ENCODE results near the gene EOGT.

EOGT gene

DNA sequence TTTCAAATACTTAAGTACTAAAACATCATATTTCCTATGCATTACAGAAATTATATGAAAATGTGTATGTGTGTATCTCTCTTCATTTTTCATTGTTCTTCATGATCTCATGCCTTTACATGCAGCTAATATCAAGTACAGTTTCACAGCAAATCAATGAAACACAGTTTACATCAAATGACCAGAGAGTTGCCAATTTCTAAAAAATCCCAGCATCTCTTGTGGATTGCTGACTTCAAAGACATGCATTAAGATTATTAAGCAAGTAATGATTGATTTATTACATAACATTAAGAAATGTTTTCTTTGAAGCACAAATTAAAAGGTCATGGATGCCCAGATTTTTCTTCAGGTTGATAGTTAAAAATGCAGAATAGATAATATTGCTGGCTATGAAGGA is 50.1 kb downstream of the EOGT start:
- DNase-seq (ENCODE audit: low read depth in 2 of 2) = no peak

- DNase-seq (ENCODE audit: low read depth in 2 of 2) = no peak
These were observed 54.6 kb downstream of the EOGT start for GRCh38 chr3:68958932-68959331.

DNA sequence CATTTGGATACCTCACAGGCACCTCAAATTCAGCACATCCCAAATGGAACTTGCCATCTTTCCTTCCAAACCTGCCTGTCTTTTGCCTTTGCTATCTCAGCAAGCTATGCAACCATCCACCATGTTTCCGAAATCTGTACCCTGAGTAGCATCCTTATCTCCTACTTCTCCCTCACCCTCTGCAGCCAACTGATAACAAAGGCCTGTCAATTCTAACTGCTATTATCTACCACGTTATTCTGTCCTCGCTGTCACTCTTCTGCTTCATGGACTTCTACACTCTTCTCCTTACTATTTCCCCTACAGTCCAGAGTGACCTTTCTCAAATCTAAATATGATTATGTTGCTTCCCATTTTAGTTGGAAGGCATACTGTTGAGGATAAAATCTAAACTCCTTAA is 55.6 kb downstream of the EOGT start:
- DNase-seq (ENCODE audit: low read depth in 2 of 2) = no peak

DNA sequence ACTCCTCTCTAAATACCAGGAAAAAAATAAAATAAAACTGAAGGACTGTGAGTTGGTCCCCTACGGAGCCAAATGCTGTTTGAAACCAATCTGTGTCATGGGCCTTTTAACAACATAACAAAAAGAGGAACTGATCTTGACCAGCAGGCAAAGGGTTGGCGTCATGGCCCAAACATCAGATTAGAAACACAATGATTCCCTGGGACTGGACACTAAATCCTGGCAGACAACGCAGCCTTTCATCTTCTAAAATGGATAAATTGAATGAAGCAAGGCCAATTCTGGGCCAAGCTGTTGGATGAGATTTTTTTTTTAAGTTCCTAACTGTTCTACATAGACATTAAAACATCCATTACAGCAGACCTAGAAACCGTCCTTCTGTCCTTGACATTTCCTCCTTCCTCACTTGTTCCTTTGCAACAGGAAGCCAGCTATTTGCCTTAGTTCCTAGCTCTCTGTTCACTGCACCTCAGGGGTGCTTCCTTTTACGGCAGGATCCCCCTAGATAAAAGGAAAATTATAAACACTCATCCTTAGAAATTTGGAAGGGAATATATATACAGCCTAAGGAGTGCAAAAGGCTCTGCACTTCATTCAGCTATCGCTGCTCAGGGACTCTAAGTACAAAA is 59.6 kb downstream of the EOGT start:
- DNase-seq (ENCODE audit: low read depth in 2 of 2) = no peak

DNA sequence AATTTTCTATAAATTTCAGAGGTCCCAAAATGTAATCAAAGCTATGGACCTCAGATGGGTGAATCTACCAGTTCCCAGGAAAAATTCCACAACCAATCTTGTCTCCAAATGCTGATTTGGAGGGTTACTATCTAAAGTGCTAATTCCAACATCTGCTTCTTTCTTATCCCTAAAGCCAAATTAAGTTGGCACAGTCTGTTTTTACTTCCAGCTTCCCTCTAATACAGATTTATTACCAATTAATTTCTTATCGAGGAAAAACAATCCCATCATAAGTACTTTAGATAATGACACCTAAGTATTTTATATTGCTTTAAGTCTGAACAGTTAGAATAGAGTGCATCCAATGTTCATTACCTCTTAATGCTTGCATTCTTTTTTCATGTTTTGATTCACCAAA is 68.3 kb downstream of the EOGT start:
- no peak for DNase-seq (ENCODE audit: low read depth in 2 of 2)

DNA sequence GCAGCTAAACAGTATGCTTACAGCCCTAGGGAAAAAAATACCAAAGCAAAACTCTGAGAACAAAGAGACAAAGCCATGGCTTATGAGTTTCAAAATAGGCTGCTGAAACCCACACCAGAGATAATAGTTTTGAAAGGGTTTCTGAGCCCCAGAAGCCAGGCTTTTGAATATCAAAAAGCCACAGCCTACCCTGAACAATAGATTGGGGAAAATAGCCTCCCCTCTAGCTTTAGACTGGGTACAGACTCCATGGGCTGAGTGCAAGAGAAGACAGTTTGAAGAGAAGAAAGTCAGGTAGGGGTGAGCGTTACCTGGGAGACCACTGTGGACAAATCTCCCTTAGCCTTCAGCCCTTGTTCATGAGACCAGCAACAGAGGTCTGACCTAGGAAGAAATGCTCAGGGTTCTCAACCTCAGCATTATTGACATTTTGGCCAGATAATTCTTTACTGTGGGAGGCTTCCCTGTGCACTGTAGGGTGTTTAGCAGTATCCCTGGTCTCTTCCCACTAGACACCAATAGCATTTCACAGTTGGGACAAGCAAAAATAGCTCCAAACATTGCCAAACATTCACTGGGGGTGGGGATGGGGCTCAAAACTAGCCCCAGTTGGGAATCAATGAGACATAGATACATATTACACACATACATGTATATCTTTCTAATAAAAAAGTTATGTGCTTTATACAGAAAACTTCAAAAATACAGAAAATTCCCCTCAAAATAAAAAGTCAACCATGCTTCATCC is 69.6 kb downstream of the EOGT start:
- DNase-seq (ENCODE audit: low read depth in 2 of 2) = no peak

DNA sequence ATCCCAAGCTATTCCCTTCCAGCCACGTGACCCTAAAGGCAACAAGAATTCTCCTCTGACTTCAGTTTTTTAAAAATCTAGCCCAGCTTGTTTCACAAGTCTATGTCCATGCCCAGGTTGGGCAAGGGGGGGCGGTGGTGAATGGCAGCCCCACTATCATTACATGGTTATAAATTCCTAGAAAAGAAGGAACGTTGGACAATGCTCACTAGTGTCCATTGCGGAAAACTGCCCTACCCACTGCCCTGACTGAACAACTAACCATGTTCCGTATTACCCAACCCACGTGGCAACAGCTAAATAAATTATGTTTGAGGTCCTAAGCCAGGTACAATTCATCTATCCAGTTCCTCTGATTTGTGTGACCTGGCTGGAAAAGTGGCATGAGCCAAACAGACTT is 72.4 kb downstream of the EOGT start:
- no peak for DNase-seq (ENCODE audit: low read depth in 2 of 2)

- DNase-seq (ENCODE audit: low read depth in 2 of 2) = no peak
These were observed 76.6 kb downstream of the EOGT start for GRCh38 chr3:68936856-68937255.

GRCh38 chr3:68935778-68936177 is 77.7 kb downstream of the EOGT start:
- no peak for DNase-seq (ENCODE audit: low read depth in 2 of 2)

DNA sequence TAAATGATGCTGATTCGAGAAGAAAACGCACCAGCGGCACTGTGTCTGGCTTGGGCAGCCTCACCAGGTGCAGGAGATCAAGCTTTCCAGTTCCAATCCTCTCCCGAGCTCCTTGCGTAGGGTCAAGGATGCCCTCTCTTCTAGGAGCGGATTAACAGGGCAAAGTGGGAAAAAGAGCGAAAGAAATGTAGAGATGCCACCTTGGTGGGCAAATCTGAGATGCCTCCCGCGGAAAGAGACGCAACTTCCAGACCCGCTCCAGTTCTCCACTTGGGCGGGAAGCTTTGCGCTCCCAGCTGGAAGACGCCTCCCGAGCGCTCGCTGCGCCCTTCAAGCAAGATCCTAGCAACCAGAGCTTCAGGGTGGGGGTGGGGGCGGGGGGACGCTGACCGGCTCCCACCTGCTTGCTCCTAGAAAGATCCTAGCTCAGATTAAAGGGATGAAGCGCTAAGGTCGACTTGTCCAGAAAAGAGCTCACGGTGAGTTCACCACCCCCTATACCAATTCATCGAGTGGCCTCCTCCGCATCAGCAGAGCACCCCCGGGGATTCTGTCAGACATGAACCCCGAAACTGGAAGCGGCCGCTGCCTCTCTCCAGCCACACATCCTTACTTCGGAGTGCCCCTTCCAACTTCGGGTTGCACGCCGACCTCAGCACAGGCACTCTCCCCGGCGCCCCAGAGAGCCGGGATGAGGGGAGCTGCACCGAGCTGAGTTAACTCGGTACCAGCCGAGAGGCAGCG is 81.9 kb downstream of the EOGT start:
- DNase-seq (ENCODE audit: low read depth in 2 of 2) = no peak
